Peyer's patch (tissue), 4 donors: ENCODE data around the gene PIP4K2B. TPM values are rescaled to one million over a fixed set of nuclear protein-coding genes. Genes with fewer than 3 reads are reported as not detected.

Source experiments
- DNase-seq, 3 donors: peaks; one replicate each; pipeline ENCODE4 v3.0.0-alpha.2; 2017 to 2019
- H3K27ac ChIP-seq, 4 donors: fragments of 200-600 bp; sonication (generic); one replicate each; pipeline ENCODE4 v1.5.1; 2016 to 2019
- H3K27me3 ChIP-seq, 2 donors: fragments of 200-600 bp; sonication (generic); one replicate each; pipeline ENCODE4 v1.5.1; 2019
- H3K36me3 ChIP-seq, 3 donors: fragments of 200-600 bp; sonication (generic); one replicate each; pipeline ENCODE4 v1.5.1; 2016 to 2019
- H3K4me1 ChIP-seq, 4 donors: fragments of 200-600 bp; sonication (generic); one replicate each; pipeline ENCODE4 v1.5.1; 2016 to 2019
- H3K4me3 ChIP-seq, 4 donors: fragments of 200-600 bp; sonication (generic); 1 replicate in 3 of 4; 2 replicates in 1 of 4; pipeline ENCODE4 v1.5.1; 2016 to 2019; ENCODE audit warnings: mild to moderate bottlenecking in 1 of 4
- H3K9me3 ChIP-seq, 4 donors: fragments of 200-600 bp; sonication (generic); one replicate each; pipeline ENCODE4 v1.5.1; 2016 to 2019; ENCODE audit warnings: mild to moderate bottlenecking in 1 of 4
- CTCF ChIP-seq, 6 experiments: fragments of 450-650 bp in 4 of 6; fragments of 200-600 bp in 2 of 6; sonication (generic) in 1 of 6; IDR thresholded peaks; one replicate each; pipeline ENCODE4 v1.5.1; 2017 to 2019; ENCODE audit warnings: antibody characterized with exemption in 6 of 6, mild to moderate bottlenecking in 3 of 6, moderate library complexity in 1 of 6
- POLR2A ChIP-seq, 2 donors: fragments of 450-650 bp; IDR thresholded peaks; one replicate each; pipeline ENCODE4 v1.5.1; 2017; ENCODE audit warnings: antibody characterized with exemption in 2 of 2, mild to moderate bottlenecking in 2 of 2, moderate library complexity in 2 of 2
- total RNA-seq, 4 donors: library from RNA; depleted of rRNA; stranded (reverse); fragments of >200 nt; gene quantifications; one replicate each; pipeline ENCODE4 v1.1.0, GENCODE V29; 2016

PIP4K2B gene
- total RNA-seq = 10 to 100 TPM; 16.7 to 61.9 (median 22.8) TPM

GRCh38 chr17:38799501-38800236 lies at the start of gene PIP4K2B:
TSS of gene PIP4K2B (minus strand) at chr17:38799556. CDS start at chr17:38799424, 132 bp downstream.
- Histone ChIP-seq H3K4me3 (peak within 1 kb of the TSS; percentile 82 to 99 (median 98)), H3K36me3 (peaks cover 0 to 37% (median 0%) of the 10 kb centered on the region in 3 donors), H3K9me3 (no peaks in the 10 kb centered on the region), H3K27me3 (no peaks in the 10 kb centered on the region), H3K4me1 (peaks cover 4 to 36% (median 8%) of the 10 kb centered on the region in 4 donors), H3K27ac (peak within 1 kb of the TSS; percentile 99 to 100 (median 99))
- peak; percentile 11 to 46 for TF ChIP-seq POLR2A (IDR thresholded peaks at IDR 0.05)
- TF ChIP-seq CTCF (IDR thresholded peaks at IDR 0.05) = no peak
- DNase-seq = peak; percentile 92 to 97 (median 95)

- peaks cover 0 to 22% (median 6%) of the 10 kb centered on the region in 4 donors for H3K4me1 ChIP-seq
- no peaks in the 10 kb centered on the region for H3K9me3 ChIP-seq
- H3K36me3 ChIP-seq = peaks cover 0 to 49% (median 0%) of the 10 kb centered on the region in 3 donors
- H3K27me3 ChIP-seq = no peaks in the 10 kb centered on the region
- no peak overlapping the region for H3K27ac ChIP-seq
- TF ChIP-seq POLR2A (IDR thresholded peaks at IDR 0.05) = no peak
- no peak for TF ChIP-seq CTCF (IDR thresholded peaks at IDR 0.05)
- no peak for DNase-seq
- H3K4me3 ChIP-seq = no peak overlapping the region
These were observed 49.2 kb upstream of the PIP4K2B start for GRCh38 chr17:38848557-38848891.

GRCh38 chr17:38844261-38844757 lies 45.0 kb upstream of the PIP4K2B start:
- no peak overlapping the region for H3K27ac ChIP-seq
- TF ChIP-seq CTCF (IDR thresholded peaks at IDR 0.05) (no peak), POLR2A (IDR thresholded peaks at IDR 0.05) (no peak)

GRCh38 chr17:38825762-38826247 lies 26.4 kb upstream of the PIP4K2B start:
- peak overlapping the region; percentile 60 to 96 (median 83) for H3K4me3 ChIP-seq
- DNase-seq = no peak
- TF ChIP-seq POLR2A (IDR thresholded peaks at IDR 0.05) (no peak), CTCF (IDR thresholded peaks at IDR 0.05) (no peak)

More at GRCh38 chr17:38844261-38844757, 45.0 kb upstream of the PIP4K2B start:
- no peak for DNase-seq
- Histone ChIP-seq H3K27me3 (no peaks in the 10 kb centered on the region), H3K9me3 (no peaks in the 10 kb centered on the region), H3K36me3 (peaks cover 0 to 21% (median 0%) of the 10 kb centered on the region in 3 donors), H3K4me3 (no peak overlapping the region), H3K4me1 (no peaks in the 10 kb centered on the region)

GRCh38 chr17:38824899-38825761 lies 25.8 kb upstream of the PIP4K2B start, which contains the start of gene CWC25:
TSS of gene CWC25 (minus strand) at chr17:38825321. CDS start at chr17:38825183, 138 bp downstream.
- Histone ChIP-seq H3K4me3 (peak within 1 kb of the TSS; percentile 60 to 96 (median 83)), H3K27me3 (no peaks in the 10 kb centered on the region), H3K9me3 (no peaks in the 10 kb centered on the region), H3K36me3 (peaks cover 0 to 18% (median 0%) of the 10 kb centered on the region in 3 donors), H3K4me1 (peaks cover 0 to 13% (median 6%) of the 10 kb centered on the region in 4 donors), H3K27ac (peak within 1 kb of the TSS; percentile 94 to 99 (median 96))
- peak; percentile 88 to 98 (median 97) for DNase-seq
- TF ChIP-seq CTCF (IDR thresholded peaks at IDR 0.05) (peak in 1 of 6 experiments; percentile 19), POLR2A (IDR thresholded peaks at IDR 0.05) (peak; percentile 83 to 87)

More at GRCh38 chr17:38825762-38826247, 26.4 kb upstream of the PIP4K2B start:
- Histone ChIP-seq H3K27me3 (no peaks in the 10 kb centered on the region), H3K27ac (peak overlapping the region; percentile 94 to 99 (median 96)), H3K9me3 (no peaks in the 10 kb centered on the region), H3K36me3 (peaks cover 0 to 11% (median 0%) of the 10 kb centered on the region in 3 donors), H3K4me1 (peaks cover 0 to 13% (median 6%) of the 10 kb centered on the region in 4 donors)
